HEK293T (cell line): ENCODE results near the gene C10orf120.

Experiments used
- ARNT ChIP-seq: fragments of 450-650 bp; IDR thresholded peaks from 2 replicates; pipeline ENCODE4 v1.6.1; 2017; ENCODE audit warnings: mild to moderate bottlenecking
- BHLHE40 ChIP-seq: fragments of 450-650 bp; IDR thresholded peaks from 2 replicates; pipeline ENCODE4 v1.6.1; 2016; ENCODE audit warnings: mild to moderate bottlenecking, moderate library complexity, borderline replicate concordance
- CTBP1 ChIP-seq: fragments of 450-650 bp; IDR thresholded peaks from 2 replicates; pipeline ENCODE4 v1.6.1; 2016; ENCODE audit warnings: borderline replicate concordance
- FOXA1 ChIP-seq: fragments of 450-650 bp; IDR thresholded peaks from 2 replicates; pipeline ENCODE4 v1.6.1; 2016; ENCODE audit warnings: mild to moderate bottlenecking
- FOXM1 ChIP-seq: fragments of 450-650 bp; IDR thresholded peaks from 2 replicates; pipeline ENCODE4 v1.6.1; 2017; ENCODE audit warnings: mild to moderate bottlenecking, borderline replicate concordance
- HDGF ChIP-seq: fragments of 450-650 bp; IDR thresholded peaks from 2 replicates; pipeline ENCODE4 v1.6.1; 2017; ENCODE audit warnings: antibody characterized with exemption, borderline replicate concordance
- SP1 ChIP-seq: fragments of 450-650 bp; IDR thresholded peaks from 2 replicates; pipeline ENCODE4 v1.6.1; 2017
- SUZ12 ChIP-seq: fragments of 450-650 bp; IDR thresholded peaks from 2 replicates; pipeline ENCODE4 v1.6.1; 2016; ENCODE audit warnings: mild to moderate bottlenecking
- TARDBP ChIP-seq: fragments of 450-650 bp; IDR thresholded peaks from 2 replicates; pipeline ENCODE4 v1.6.1; 2016

- TF ChIP-seq CTBP1 (no peak), FOXM1 (no peak), HDGF (no peak), BHLHE40 (no peak), TARDBP (no peak), SUZ12 (no peak), FOXA1 (no peak), SP1 (no peak), ARNT (no peak)
These were observed 49.3 kb downstream of the C10orf120 start for GRCh38 chr10:122650331-122650730.
